OCI-LY1 (cell line): ENCODE results near the gene UGT1A4.

ENCODE experiments used
- H2AFZ ChIP-seq: fragments of 200-600 bp; sonication (generic), shearing (Covaris generic); 2 replicates; pipeline ENCODE4 v1.6.0; 2014; ENCODE audit warnings: antibody characterized with exemption, mild to moderate bottlenecking, low read length
- H3F3A ChIP-seq: fragments of 200-600 bp; sonication (generic), shearing (Covaris generic); 2 replicates; pipeline ENCODE4 v1.6.0; 2014; ENCODE audit warnings: mild to moderate bottlenecking, antibody characterized with exemption, low read length, moderate library complexity; ENCODE audit not compliant: insufficient read depth
- H3K27ac ChIP-seq: fragments of 200-600 bp; sonication (generic); 2 replicates; pipeline ENCODE4 v1.5.1; 2014; ENCODE audit warnings: low read length, mixed run types, mild to moderate bottlenecking, low read depth; ENCODE audit not compliant: poor library complexity, severe bottlenecking
- H3K27me3 ChIP-seq: fragments of 200-600 bp; sonication (generic); 2 replicates; pipeline ENCODE4 v1.6.0; 2014; ENCODE audit warnings: antibody characterized with exemption, mild to moderate bottlenecking, low read length, moderate library complexity; ENCODE audit not compliant: insufficient read depth
- H3K36me3 ChIP-seq: fragments of 200-600 bp; sonication (generic); 2 replicates; pipeline ENCODE4 v1.6.1; 2014; ENCODE audit warnings: mild to moderate bottlenecking, antibody characterized with exemption, low read length, moderate library complexity, mixed read lengths; ENCODE audit not compliant: insufficient read depth
- H3K4me1 ChIP-seq: fragments of 200-600 bp; sonication (generic); 2 replicates; pipeline ENCODE4 v1.5.1; 2014; ENCODE audit warnings: mild to moderate bottlenecking, low read length, moderate library complexity; ENCODE audit not compliant: insufficient read depth, severe bottlenecking
- H3K4me2 ChIP-seq: fragments of 200-600 bp; sonication (generic), shearing (Covaris generic); 2 replicates; pipeline ENCODE4 v1.6.1; 2014; ENCODE audit warnings: low read length
- H3K4me3 ChIP-seq: fragments of 200-600 bp; sonication (generic); 2 replicates; pipeline ENCODE4 v1.5.1; 2014; ENCODE audit warnings: low read length, low read depth, mild to moderate bottlenecking, mixed read lengths; ENCODE audit not compliant: poor library complexity, severe bottlenecking
- H3K79me2 ChIP-seq: fragments of 200-600 bp; shearing (Covaris generic); 2 replicates; pipeline ENCODE4 v1.6.1; 2016; ENCODE audit warnings: mixed run types, low read length, mixed read lengths; ENCODE audit not compliant: insufficient read depth
- H3K9ac ChIP-seq: fragments of 200-600 bp; sonication (generic), shearing (Covaris generic); 2 replicates; pipeline ENCODE4 v1.6.1; 2014; ENCODE audit warnings: mild to moderate bottlenecking, low read length, mixed read lengths
- H3K9me2 ChIP-seq: fragments of 200-600 bp; sonication (generic), shearing (Covaris generic); 2 replicates; pipeline ENCODE4 v1.6.1; 2014; ENCODE audit warnings: low read depth, mild to moderate bottlenecking, low read length, mixed read lengths
- H3K9me3 ChIP-seq: fragments of 200-600 bp; shearing (Covaris generic); 2 replicates; pipeline ENCODE4 v1.6.1; 2014; ENCODE audit warnings: low read length, mixed read lengths
- H4K20me1 ChIP-seq: fragments of 200-600 bp; sonication (generic), shearing (Covaris generic); 2 replicates; pipeline ENCODE4 v1.6.0; 2016; ENCODE audit warnings: mild to moderate bottlenecking, low read length; ENCODE audit not compliant: insufficient read depth
- EZH2 ChIP-seq: fragments of 200-600 bp; sonication (generic), shearing (Covaris generic); IDR thresholded peaks from 2 replicates; pipeline ENCODE4 v1.8.0; 2017; ENCODE audit warnings: borderline replicate concordance, mixed run types, mild to moderate bottlenecking, antibody characterized with exemption, low read length, moderate library complexity, mixed read lengths
- TF ChIP-seq, protein P1 (sequence below): fragments of 200-600 bp; sonication (generic), shearing (Covaris generic); IDR thresholded peaks from 2 replicates; pipeline ENCODE4 v1.5.1; 2017; ENCODE audit warnings: mild to moderate bottlenecking, antibody characterized with exemption, low read length, moderate library complexity, mixed read lengths

UGT1A4 gene

DNA sequence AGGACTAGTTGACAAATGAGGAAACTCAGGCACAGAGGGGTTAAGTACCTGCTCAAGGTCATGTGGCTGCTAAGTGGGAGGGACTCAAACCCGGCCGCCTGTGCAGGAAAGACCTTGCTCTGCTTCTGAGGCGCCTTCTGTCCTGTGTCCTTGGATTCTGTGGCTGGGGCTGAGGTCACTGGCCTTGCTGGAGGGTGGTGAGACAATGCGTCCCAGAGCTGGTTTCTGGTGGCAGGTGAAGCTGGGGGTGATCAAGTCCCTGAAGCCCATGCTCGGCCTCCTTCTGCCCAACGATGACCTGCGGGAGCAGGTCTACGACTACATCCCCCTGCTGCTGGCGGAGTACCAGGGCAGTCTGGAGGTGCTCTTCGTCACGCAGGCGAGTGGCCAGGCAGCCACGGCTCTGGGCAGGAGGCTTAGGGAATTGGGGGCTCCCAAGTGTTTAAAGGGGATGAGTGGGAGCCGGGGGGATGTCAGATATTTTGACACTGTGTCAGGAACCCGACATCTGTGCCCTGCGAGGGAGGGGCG, 75.7 kb downstream of the UGT1A4 start:
- TF ChIP-seq, protein P1, sequence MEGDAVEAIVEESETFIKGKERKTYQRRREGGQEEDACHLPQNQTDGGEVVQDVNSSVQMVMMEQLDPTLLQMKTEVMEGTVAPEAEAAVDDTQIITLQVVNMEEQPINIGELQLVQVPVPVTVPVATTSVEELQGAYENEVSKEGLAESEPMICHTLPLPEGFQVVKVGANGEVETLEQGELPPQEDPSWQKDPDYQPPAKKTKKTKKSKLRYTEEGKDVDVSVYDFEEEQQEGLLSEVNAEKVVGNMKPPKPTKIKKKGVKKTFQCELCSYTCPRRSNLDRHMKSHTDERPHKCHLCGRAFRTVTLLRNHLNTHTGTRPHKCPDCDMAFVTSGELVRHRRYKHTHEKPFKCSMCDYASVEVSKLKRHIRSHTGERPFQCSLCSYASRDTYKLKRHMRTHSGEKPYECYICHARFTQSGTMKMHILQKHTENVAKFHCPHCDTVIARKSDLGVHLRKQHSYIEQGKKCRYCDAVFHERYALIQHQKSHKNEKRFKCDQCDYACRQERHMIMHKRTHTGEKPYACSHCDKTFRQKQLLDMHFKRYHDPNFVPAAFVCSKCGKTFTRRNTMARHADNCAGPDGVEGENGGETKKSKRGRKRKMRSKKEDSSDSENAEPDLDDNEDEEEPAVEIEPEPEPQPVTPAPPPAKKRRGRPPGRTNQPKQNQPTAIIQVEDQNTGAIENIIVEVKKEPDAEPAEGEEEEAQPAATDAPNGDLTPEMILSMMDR = no peak
- no peak for TF ChIP-seq EZH2
- Histone ChIP-seq H3F3A (no peaks in the 10 kb centered on the region), H3K79me2 (no peaks in the 10 kb centered on the region), H4K20me1 (no peaks in the 10 kb centered on the region), H3K4me3 (peak overlapping the region; percentile 51), H2AFZ (no peak overlapping the region), H3K4me2 (peak overlapping the region; percentile 55), H3K9ac (peak overlapping the region; percentile 16; the same call in 1 of the 2 replicates), H3K9me3 (no peaks in the 10 kb centered on the region), H3K4me1 (peaks cover 21% of the 10 kb centered on the region), H3K27ac (no peak overlapping the region), H3K27me3 (no peaks in the 10 kb centered on the region; the same call in 1 of the 2 replicates), H3K9me2 (no peaks in the 10 kb centered on the region), H3K36me3 (no peaks in the 10 kb centered on the region)

DNA sequence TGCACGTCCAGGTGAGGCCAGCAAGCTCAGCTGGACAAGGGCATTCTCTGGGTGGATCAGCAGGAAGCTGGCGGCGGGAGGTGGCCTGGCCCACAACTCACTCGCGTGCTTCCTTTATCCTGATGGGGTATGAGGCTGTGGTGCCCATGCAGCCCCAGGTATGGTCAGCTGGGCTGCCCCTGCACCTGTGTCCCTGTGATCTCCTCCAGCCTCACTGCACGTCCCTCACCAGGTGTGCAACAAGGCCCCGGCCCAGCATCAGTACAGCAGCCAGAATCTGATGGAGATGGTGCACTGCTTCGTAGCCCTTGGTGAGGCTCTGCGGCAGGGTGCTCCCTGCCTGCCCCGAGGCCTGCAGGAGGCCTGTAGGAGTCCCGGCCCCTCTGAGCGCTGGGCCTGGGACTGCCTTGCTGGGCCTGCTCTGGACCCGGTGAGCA, 77.2 kb downstream of the UGT1A4 start:
- Histone ChIP-seq H4K20me1 (no peaks in the 10 kb centered on the region), H3K4me1 (peaks cover 21% of the 10 kb centered on the region), H2AFZ (no peak overlapping the region), H3K79me2 (no peaks in the 10 kb centered on the region), H3K27me3 (no peaks in the 10 kb centered on the region; the same call in 1 of the 2 replicates), H3K9me2 (no peaks in the 10 kb centered on the region), H3K9me3 (no peaks in the 10 kb centered on the region), H3K4me2 (no peak overlapping the region), H3K27ac (no peak overlapping the region), H3K9ac (no peak overlapping the region), H3K36me3 (no peaks in the 10 kb centered on the region), H3F3A (no peaks in the 10 kb centered on the region), H3K4me3 (no peak overlapping the region)
- no peak for TF ChIP-seq EZH2

DNA sequence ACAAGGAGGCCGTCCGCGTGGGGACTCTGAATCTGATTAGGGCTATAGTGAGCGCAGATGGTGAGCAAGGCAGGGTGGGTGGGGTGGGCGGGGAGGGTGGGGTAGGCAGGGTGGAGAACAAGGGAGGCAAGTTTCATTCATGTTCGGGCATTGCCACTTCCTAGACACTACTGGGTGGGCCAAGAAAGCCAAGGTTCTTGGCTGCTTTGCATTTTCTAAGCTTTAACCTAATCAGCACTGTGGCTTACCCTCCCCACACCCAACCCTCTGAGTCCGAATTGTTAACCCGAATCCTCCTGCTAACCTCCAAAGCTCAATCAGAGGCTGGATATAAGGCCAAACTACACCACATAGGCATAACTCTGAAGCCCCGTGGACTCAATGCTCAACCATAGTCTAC, 77.7 kb downstream of the UGT1A4 start:
- Histone ChIP-seq H3K4me1 (peaks cover 21% of the 10 kb centered on the region), H3K4me2 (no peak overlapping the region)

More for the DNA sequence above, 77.7 kb downstream of the UGT1A4 start:
- Histone ChIP-seq H4K20me1 (no peaks in the 10 kb centered on the region), H3K27me3 (no peaks in the 10 kb centered on the region; the same call in 1 of the 2 replicates), H2AFZ (no peak overlapping the region), H3K4me3 (no peak overlapping the region), H3K9ac (no peak overlapping the region), H3K9me2 (no peaks in the 10 kb centered on the region), H3K36me3 (no peaks in the 10 kb centered on the region), H3K9me3 (no peaks in the 10 kb centered on the region), H3K79me2 (no peaks in the 10 kb centered on the region), H3F3A (no peaks in the 10 kb centered on the region), H3K27ac (no peak overlapping the region)
- TF ChIP-seq, protein P1 = no peak
- TF ChIP-seq EZH2 = no peak
